HG03342 (cell line): ENCODE measurements around the gene RNF31.

ENCODE experiments used
- ATAC-seq: cut with Tn5 transposase; IDR thresholded peaks from one replicate; pipeline ENCODE4 v1.9.1; 2021; ENCODE audit warnings: mild to moderate bottlenecking, moderate library complexity; ENCODE audit not compliant: unreplicated experiment

RNF31 gene

DNA sequence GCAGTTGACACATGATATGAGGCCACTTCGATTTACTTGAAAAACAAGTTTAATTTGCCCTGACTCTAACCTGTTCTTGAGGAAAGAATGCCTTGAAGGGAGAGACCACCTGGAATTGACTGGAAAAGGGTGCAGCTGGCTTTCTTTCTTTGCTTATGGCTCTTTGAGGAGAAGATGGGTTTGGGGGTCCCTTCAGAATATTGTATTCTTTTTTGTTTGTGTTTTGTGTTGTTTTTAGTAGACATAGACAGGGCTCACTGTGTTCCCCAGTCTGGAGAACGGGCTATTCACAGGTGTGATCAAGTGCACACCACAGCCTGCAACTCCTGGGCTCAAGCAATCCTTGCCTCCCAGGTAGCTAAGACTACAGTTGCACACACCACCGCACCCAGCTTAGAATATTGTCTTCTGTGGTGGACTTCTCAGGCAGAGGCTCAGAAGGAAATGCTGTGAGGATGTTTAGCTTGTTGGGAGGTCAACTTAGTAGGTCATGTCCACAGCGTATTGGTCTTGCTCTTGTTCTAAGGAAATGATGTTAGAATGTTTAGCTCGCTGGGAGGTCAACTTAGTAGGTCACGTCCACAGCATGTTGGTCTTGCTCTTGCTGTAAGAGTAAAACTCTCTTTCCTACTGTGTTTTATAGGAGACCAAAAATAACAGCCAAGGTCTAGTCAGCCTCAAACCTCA lies 31.0 kb upstream of the RNF31 start:
- no peak for ATAC-seq

DNA sequence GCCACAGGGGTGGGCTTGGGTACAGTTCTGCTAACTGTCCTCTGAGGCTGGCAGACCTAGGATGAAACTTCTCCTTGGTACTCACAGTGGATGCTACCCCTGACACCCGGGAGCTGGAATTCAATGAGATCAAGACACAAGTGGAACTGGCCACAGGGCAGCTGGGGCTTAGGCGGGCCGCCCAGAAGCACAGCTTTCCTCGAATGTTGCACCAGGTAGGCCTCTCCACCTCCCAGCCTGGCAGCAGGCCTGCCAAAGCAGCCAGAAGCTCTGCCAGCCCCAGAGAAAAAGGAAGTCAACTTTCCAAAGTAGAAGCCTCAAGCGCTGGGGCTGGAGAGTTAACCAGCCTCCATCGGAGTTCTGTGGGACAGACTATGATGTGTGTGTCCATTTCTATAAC lies 30.1 kb upstream of the RNF31 start:
- ATAC-seq, result no peak

DNA sequence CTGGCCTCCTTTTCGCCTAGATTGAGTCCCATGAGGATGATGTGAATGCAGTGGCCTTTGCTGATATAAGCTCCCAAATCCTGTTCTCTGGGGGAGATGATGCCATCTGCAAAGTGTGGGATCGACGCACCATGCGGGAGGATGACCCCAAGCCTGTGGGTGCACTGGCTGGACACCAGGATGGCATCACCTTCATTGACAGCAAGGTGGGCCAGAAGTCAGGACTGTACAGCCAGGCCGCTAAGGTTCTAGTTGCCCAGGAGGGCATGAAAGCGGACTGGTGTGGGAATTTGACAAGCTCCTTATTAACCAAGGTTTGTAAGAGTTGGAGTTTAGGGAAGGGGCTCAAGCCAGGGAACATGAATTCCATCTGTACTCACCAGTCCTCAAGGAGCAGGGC lies 27.6 kb upstream of the RNF31 start:
- no peak for ATAC-seq

DNA sequence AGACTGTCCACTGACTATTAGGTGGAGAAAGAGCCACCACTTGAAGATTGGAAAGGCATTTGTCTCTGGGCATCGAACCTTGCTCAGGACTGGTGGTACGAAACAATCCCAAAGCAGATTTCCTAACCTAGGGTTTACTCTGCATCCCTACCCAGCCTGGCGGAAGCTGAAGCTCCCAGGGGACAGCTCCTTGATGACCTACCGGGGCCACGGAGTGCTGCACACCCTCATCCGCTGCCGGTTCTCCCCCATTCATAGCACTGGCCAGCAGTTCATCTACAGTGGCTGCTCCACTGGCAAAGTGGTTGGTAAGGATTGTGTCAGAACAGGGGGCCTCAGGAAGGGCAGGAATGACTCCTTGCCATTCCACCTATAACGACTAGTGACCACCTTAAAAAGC lies 26.1 kb upstream of the RNF31 start:
- ATAC-seq, result no peak

DNA sequence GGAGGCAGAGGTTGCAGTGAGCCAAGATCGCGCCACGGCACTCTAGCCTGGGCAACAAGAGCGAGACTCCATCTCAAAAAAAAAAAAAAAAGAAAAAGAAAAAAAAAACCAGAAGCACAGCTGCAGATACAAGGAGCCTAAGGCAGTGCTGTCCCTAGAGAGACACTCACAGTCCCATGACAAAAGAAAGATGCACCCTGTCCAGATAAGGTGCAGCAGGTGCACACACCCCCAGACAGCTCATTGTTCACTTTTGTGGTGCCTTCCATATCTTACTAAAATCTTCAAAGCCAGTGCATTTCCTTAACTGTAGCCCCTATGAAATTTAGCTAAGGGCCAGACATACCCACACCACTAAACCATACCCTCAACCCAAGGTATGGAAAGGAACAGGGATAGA lies 24.9 kb upstream of the RNF31 start:
- no peak for ATAC-seq

DNA sequence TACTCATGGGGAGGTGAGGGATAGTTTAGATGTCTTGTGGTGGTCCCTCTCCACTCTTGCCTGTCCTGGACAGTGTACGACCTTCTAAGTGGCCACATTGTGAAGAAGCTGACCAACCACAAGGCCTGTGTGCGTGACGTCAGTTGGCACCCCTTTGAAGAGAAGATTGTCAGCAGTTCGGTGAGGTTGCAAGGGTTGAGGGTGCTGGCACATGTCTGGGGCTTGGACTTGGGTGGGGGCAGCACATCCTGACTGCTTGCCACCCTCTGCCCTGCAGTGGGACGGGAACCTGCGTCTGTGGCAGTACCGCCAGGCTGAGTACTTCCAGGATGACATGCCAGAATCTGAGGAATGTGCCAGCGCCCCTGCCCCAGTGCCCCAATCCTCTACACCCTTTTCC lies 24.4 kb upstream of the RNF31 start:
- ATAC-seq, result no peak

DNA sequence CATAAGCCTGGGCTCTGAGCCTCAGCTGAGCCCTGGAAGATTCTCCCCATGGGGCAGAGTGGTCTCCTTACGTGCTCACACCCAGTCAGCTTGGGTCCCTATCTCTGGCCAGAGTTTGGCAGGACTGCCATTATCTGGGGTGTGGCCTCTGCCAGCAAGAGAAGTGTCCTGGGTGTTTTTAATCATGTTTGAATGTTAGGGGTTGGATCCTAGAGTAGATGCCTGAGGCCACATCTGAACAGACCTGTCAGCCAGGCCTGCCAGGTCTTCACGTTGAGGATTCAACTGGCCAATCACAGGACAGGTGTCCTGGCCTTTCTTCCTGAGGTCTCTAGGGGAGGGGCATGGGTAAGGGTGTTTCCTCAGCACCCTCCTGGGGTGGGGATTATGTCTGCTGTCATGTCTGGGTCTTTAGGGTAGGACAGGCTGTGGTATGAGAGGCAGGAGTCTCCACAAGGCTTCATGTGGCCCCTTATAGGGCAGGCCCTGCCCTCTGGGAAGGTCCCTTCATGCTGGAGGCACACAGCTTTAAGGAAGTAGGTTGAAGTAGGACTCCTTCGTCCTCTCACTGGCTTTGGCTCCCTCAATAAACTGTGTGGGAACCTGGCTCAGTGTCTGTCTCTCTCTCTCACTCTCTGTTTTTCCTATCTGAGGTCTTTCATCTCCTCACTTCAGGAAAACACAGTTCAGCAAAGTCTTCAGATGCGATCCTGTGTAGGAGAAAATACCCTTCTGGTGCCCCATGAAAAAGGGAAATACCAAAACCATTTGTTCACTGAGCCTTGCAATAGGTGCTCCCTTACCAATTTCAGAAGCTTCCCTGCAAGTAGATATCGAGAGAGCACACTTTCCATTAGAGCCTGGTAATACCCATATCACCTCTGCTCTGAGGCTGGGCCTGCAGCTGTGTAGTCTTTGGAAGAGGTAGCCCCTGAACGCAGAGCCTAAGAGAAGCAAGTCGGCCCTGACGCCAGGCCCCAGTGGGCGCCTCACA lies 23.6 kb upstream of the RNF31 start:
- no peak for ATAC-seq

DNA sequence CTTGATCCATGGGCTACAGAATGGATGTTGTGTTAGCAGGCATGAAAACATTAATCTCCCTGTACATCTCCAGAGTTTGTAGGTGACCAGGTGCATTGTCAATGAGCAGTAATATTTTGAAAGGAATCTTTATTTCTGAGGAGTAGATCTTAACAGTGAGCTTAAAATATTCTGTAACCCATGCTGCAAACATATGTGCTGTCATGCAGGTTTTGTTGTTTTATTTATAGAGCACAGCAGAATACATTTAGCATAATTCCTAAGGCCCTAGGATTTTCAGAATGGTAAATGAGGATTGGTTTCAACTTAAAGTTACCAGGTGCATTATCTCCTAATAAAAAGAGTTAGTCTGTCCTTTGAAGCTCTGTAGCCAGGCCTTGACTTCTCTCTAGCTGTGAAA lies 20.4 kb upstream of the RNF31 start:
- ATAC-seq, result no peak

DNA sequence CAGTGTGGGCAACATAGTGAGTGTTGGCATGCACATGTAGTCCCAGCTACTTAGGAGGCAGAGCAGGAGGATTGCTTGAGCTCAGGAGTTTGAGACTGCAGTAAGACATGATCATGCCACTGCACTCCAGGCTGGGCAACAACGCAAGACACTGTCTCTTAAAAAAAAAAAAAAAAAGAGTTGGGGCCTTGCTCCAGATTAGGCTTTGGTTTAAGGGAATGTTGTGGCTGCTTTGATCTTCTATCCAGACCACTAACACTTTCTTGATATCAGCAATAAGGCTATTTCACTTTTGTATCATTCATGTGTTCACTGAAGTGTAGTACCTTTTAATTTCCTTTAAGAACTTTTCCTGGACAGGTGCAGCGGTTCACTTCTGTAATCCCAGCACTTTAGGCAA lies 19.6 kb upstream of the RNF31 start:
- no peak for ATAC-seq

DNA sequence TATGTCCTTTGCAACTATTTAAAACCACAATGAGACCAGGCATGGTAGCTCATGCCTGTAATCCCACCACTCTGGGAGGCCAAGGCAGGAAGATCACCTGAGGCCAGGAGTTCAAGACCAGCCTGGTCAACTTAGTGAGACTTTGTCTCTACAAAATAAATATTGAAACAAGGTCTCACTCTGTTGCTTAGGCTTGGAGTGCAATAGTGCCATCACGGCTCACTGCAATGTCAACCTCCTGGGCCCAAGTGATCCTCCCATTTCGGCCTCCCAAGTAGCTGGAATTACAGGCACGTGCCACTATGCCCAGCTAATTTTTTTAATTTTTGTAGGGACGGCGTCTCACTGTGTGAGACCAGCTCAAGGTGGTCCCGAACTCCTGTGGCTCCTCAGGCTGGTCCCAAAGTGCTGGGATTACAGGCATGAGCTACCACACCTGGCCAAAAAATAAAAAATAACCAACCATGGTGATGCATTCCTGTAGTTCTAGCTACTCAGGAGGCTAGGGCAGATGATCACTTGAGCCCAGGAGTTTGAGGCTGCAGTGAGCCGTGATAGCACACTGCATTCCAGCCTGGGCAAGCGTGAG lies 17.8 kb upstream of the RNF31 start:
- no peak for ATAC-seq

DNA sequence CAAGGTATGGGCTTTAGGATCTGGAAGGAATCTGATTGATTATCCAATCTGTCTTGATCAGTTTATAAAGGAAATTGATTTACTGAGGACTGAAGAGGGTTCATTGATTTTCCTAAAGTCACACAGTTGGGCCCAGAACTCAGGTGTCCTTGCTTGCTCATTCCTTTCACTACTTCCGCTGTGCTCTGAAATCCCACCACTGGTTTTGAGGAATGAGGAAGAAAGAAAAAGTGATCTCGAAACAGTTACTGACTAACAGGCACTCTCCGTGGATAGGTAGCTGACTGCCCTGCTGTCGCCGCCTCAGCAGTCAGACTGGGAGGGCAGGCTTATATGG lies 16.9 kb upstream of the RNF31 start, which contains the start of gene FITM1:
FITM1 (plus strand) TSS at position 280 of the 337 bp plus-strand sequence. CDS start 905 bp downstream, outside the sequence.
- no peak for ATAC-seq

DNA sequence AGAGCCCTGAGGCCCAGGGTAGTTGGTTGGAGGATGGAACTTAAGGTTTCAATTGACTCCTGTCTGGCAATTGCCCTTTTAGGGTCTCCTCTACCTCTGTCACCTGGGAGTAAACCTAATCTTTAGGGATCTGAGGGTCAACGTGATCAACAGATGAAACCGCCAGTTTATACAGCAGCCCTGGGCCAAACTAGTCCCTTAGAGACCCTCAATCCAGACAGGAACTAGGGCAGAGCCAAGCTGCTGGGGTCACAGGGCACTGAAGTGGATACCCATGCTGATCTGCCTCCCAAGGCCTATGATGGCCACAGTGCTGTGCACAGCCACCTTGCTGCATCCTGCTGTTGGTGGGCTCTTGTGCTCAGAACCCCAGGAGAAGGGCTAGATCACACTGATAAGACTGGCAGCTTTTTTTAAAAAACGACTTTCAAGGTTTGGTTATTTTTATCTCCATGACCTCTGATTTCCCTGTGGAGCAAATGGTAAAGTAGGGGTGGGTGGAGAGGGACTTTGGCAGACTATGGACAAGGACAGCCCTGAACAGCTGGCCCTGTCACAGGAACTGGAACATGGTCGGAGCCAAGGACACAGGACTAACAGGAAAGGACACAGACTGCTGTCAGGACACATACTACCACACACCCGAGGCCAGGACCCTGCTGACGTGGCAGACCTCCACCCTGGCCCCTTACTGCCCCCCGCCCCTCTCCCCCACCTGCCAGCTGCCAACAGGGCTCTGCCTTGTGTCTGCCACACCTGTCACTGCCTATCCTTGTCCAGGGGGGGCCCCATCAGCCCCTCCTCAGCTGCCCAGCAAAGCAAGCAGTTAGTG lies 16.4 kb upstream of the RNF31 start:
- no peak for ATAC-seq

DNA sequence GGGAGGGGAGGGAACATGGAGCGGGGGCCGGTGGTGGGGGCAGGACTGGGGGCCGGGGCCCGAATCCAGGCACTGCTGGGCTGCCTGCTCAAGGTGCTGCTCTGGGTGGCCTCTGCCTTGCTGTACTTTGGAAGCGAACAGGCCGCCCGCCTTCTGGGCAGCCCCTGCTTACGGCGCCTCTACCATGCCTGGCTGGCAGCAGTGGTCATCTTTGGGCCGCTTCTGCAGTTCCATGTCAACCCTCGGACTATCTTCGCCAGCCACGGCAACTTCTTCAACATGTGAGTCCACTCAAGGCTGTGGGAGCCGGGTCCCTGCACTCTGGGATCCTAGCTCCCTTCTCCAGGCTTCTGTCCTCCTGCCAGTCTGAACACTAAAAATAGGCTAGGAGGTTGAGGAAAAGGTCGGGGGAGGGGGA lies 15.7 kb upstream of the RNF31 start:
- no peak for ATAC-seq

DNA sequence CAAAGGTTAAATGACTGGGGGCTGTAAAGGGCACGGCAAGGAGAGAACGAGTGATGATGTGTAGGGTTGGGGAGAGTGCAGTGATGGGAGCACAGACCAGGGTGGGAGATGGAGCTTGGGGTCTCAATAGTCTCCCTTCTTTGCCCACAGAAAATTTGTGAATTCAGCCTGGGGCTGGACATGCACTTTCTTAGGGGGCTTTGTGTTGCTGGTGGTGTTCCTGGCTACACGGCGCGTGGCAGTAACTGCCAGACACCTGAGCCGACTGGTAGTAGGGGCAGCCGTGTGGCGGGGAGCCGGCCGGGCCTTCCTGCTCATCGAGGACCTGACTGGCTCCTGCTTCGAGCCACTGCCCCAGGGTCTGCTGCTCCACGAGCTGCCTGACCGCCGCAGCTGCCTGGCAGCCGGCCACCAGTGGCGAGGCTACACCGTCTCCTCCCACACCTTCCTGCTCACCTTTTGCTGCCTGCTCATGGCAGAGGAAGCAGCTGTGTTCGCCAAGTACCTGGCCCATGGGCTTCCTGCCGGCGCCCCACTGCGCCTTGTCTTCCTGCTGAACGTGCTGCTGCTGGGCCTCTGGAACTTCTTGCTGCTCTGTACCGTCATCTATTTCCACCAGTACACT lies 15.1 kb upstream of the RNF31 start:
- ATAC-seq, result no peak

DNA sequence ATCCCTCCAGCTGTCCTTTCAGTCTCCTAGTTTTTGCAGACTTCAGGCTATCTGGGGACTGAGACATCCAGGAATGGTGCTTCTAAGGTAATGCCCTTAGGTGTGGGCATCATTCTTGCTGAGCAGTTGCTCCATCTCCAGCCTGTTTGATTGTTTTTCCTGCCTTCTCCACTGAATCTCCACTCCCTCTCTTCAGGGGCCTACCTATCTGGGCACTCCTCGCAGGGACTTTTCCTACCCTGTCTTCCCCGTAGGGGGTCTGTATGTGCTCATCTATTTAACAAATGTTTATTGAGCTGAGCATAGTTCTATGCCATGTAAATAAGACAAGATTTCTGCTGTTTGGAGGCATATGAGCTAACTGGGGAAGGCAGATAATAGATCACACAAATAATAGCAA lies 14.3 kb upstream of the RNF31 start:
- ATAC-seq, result no peak

DNA sequence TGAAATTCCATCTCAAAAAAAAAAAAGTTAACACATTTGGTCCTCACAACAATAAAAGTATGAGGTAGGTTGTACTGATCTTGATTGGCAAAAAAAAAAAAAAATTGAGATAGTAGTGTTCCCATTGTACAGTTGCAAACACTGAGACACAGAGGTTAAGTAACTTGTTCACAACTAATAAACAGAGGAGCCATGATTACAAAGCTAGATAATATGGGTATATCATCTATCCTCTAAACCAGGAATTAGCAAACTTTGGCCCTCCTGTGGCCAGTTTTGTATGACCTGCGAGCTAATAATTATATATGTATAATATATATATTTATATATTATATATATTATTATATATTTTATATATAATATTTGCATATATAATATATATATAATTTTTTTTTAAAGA lies 13.6 kb upstream of the RNF31 start:
- ATAC-seq, result no peak

DNA sequence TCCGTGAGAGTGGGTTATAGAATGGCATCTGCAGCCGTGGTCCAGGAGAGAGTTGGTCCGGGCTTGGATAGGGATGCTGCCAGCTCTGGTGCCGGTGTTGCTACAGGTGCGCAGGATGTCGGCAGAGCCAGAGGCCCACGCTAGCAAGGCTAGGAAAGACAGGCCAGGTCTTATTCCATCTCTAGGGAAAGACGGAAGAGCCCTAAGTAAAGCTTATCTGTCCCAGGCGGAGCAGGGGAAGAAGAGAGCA lies 11.8 kb upstream of the RNF31 start:
- peak; percentile 8 for ATAC-seq

DNA sequence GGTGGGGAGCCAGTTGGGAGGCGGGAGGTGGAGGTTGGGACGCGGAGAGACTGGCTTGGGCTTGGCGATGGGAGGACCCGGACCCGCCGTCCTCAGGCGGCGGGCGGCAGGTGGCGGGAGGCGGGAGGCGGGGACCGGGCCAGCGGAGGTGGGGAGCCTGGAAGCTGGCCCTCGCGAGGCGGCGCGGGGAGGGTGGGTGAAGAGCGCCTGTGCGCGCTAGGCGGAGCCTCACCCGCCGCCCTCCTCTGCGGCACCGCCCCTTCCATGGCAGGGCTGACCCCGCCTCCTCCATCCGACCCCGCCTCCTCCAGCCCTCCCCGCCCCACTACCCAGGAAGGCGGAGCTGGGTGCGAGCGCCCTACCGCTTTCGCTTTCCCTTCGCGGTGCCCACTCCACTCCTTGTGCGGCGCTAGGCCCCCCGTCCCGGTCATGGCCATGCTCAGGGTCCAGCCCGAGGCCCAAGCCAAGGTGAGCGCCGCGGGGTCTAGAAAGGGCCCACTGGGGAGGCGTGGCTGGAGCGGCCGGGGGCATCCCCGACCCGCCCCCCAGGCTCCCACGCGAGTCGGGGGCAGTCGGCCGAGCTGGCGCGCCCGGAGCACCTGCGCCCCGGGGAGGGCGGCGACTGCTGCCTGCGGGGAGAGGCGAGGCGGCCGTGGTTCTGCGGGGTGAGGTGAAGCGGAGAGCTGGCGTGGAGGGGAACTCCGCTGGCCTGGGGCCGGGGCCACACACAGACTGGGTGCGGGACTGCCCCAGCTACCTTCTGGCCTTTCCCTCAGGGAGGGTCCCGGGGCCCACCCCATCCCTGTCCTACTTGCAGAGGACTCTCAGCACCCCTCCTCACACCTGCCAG lies 11.2 kb upstream of the RNF31 start, which contains the start of gene PSME1:
PSME1 (plus strand) TSS at position 361 of the 850 bp plus-strand sequence; CDS start at position 430, 69 bp downstream.
- peak; percentile 83 for ATAC-seq

DNA sequence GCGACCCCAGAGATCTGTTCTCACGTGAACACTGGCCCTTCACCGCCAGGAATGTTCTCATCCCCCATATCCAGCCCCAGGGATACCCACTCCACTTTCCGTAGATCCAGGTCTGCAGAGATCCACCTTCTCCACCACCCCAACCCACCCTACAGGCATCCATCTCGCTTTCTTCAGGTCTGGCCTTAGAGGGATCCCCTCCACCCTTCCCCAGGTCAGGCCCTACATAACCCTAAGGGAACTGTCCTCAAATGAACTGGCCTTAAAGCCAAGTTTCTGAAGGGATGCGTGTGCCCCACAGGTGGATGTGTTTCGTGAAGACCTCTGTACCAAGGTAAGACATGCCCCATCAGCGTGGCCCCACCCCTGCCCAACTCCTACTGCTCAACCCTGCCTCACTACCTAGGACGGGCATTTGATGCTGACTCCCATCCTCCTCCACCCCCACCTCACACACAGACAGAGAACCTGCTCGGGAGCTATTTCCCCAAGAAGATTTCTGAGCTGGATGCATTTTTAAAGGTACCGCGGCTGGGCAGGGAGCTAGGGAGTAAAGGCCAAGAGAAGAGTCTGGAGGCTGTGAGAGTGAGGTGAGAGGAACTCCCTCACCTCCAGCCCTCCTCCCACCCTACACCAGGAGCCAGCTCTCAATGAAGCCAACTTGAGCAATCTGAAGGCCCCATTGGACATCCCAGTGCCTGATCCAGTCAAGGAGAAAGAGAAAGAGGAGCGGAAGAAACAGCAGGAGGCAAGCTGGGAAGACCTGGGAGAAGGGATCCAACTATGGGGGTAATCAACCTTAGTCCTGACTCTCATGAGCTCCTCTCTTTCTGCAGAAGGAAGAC lies 10.4 kb upstream of the RNF31 start:
- ATAC-seq, result no peak
